A549 (cell line): Measurements from ENCODE around the gene GADD45B. TPM values are rescaled to one million over a fixed set of nuclear protein-coding genes. Genes with fewer than 3 reads are reported as not detected.
A peak's percentile ranks its signal among the peaks of the same experiment; 100 is the strongest.

Experiments
- ATAC-seq, 2 experiments: fragments of 200-7000 bp in 1 of 2; fragments of >200 bp in 1 of 2; cut with Nextera tagmentation in 1 of 2; cut with Tn5 transposase in 1 of 2; 3 replicates each; pipeline versions ENCODE4 v1.8.0 to v1.9.1; 2018 to 2020; ENCODE audit warnings: mild to moderate bottlenecking in 1 of 2, moderate library complexity in 1 of 2
- CTCF ChIA-PET: fragments of 300-600 bp; sonication (Branson Sonifier 250); formaldehyde crosslinking; extraction: SDS; loops from one replicate; lab custom pipeline; 2021; ENCODE audit warnings: antibody characterized with exemption, inconsistent platforms; lab: Yijun Ruan, JAX
- POLR2A ChIA-PET: fragments of 350-600 bp; formaldehyde crosslinking; extraction: SDS; loops from one replicate; lab custom pipeline; 2021; ENCODE audit warnings: antibody characterized with exemption, inconsistent platforms; lab: Yijun Ruan, JAX
- DNase-seq, 2 experiments: peaks; one replicate each; pipeline versions ENCODE4 v3.0.0 to v3.0.0-alpha.2; 2011 to 2016; ENCODE audit warnings: low read depth in 1 of 2, low spot score in 1 of 2
- FAIRE-seq: peaks from 2 replicates; lab custom pipeline; 2011; peaks lifted over from hg19 to GRCh38; lab: Jason Lieb, UNC
- H3K27ac ChIP-seq, 2 experiments: fragments of >200 bp; sonication (Bioruptor Twin); formaldehyde crosslinking; 3 replicates each; pipeline ENCODE4 v1.5.1; 2016 to 2017
- H3K4me1 ChIP-seq: fragments of >200 bp; sonication (Bioruptor Twin); formaldehyde crosslinking; 3 replicates; pipeline ENCODE4 v1.6.1; 2016
- H3K4me2 ChIP-seq: fragments of >200 bp; sonication (Bioruptor Twin); formaldehyde crosslinking; 3 replicates; pipeline ENCODE4 v1.6.1; 2016
- H3K4me3 ChIP-seq: fragments of >200 bp; sonication (Bioruptor Twin); formaldehyde crosslinking; 3 replicates; pipeline ENCODE4 v1.5.1; 2016
- H3K9me3 ChIP-seq: fragments of >200 bp; sonication (Bioruptor Twin); formaldehyde crosslinking; 3 replicates; pipeline ENCODE4 v1.6.1; 2016
- BHLHE40 ChIP-seq: IDR thresholded peaks from 2 replicates; pipeline ENCODE4 v1.6.1; 2012; ENCODE audit warnings: low read depth, low read length, inconsistent platforms
- CHD2 ChIP-seq: fragments of 150-350 bp; IDR thresholded peaks from 2 replicates; pipeline ENCODE4 v1.6.1; 2014; ENCODE audit warnings: low read length; ENCODE audit not compliant: partially characterized antibody
- CHD4 ChIP-seq: fragments of 200-600 bp; sonication (generic); IDR thresholded peaks from 2 replicates; pipeline ENCODE4 v1.6.1; 2016; ENCODE audit warnings: antibody characterized with exemption, mild to moderate bottlenecking, borderline replicate concordance
- EHF ChIP-seq: fragments of 250-450 bp; sonication (Bioruptor Pico); IDR thresholded peaks from 2 replicates; pipeline ENCODE4 v1.5.0; 2020; ENCODE audit warnings: mild to moderate bottlenecking
- ESRRA ChIP-seq: fragments of 150-350 bp; IDR thresholded peaks from 2 replicates; pipeline ENCODE4 v1.6.1; 2014; ENCODE audit warnings: mild to moderate bottlenecking, low read length, borderline replicate concordance
- FOSL2 ChIP-seq, 2 experiments: fragments of 450-650 bp in 1 of 2; fragments of >200 bp in 1 of 2; sonication (Bioruptor Twin) in 1 of 2; formaldehyde crosslinking; IDR thresholded peaks; 2 replicates each; pipeline versions ENCODE4 v1.5.0 to v1.6.1; 2016 to 2020; ENCODE audit warnings: mild to moderate bottlenecking in 1 of 2, moderate library complexity in 1 of 2
- GATA3 ChIP-seq: IDR thresholded peaks from 2 replicates; pipeline ENCODE4 v1.6.1; 2012; ENCODE audit warnings: borderline replicate concordance
- HEYL ChIP-seq: fragments of 250-450 bp; sonication (Bioruptor Pico); IDR thresholded peaks from 2 replicates; pipeline ENCODE4 v1.8.0; 2021; ENCODE audit warnings: mild to moderate bottlenecking, moderate library complexity
- HOXA7 ChIP-seq: fragments of 250-450 bp; sonication (Bioruptor Pico); IDR thresholded peaks from 2 replicates; pipeline ENCODE4 v1.5.0; 2020; ENCODE audit warnings: mild to moderate bottlenecking, moderate library complexity
- JUN ChIP-seq, 2 experiments: fragments of >200 bp; sonication (Bioruptor Twin); formaldehyde crosslinking; IDR thresholded peaks; 2 replicates in 1 of 2; 3 replicates in 1 of 2; pipeline ENCODE4 v1.6.1; 2016 to 2017
- KDM1A ChIP-seq: fragments of 200-600 bp; sonication (generic); IDR thresholded peaks from 2 replicates; pipeline ENCODE4 v1.6.1; 2016; ENCODE audit warnings: low read depth, mild to moderate bottlenecking
- MAFK ChIP-seq: fragments of 450-650 bp; IDR thresholded peaks from 2 replicates; pipeline ENCODE4 v1.6.1; 2014; ENCODE audit not compliant: partially characterized antibody
- NPAS2 ChIP-seq: fragments of 250-450 bp; sonication (Bioruptor Pico); IDR thresholded peaks from 2 replicates; pipeline ENCODE4 v1.8.0; 2022; ENCODE audit warnings: mild to moderate bottlenecking, moderate library complexity, borderline replicate concordance
- POLR2AphosphoS2 ChIP-seq: conservative IDR thresholded peaks from 2 replicates; pipeline ENCODE4 v1.6.1; 2012; ENCODE audit warnings: low read length, improper control_type of control experiment, inconsistent platforms
- RAD21 ChIP-seq, 2 experiments: fragments of >200 bp in 1 of 2; sonication (Bioruptor Twin) in 1 of 2; formaldehyde crosslinking in 1 of 2; IDR thresholded peaks in 1 of 2; conservative IDR thresholded peaks in 1 of 2; 2 replicates in 1 of 2; 3 replicates in 1 of 2; pipeline ENCODE4 v1.6.1; 2012 to 2018; ENCODE audit warnings: inconsistent platforms in 1 of 2
- SMC3 ChIP-seq: fragments of >200 bp; sonication (Bioruptor Twin); formaldehyde crosslinking; IDR thresholded peaks from 3 replicates; pipeline ENCODE4 v1.6.1; 2018; ENCODE audit warnings: inconsistent platforms
- TFCP2L1 ChIP-seq: fragments of 250-450 bp; sonication (Bioruptor Pico); IDR thresholded peaks from 2 replicates; pipeline ENCODE4 v1.5.0; 2021; ENCODE audit warnings: mild to moderate bottlenecking
- ZC3H11A ChIP-seq: fragments of 450-650 bp; IDR thresholded peaks from 2 replicates; pipeline ENCODE4 v1.6.1; 2014; ENCODE audit warnings: antibody characterized with exemption, mild to moderate bottlenecking
- ZSCAN20 ChIP-seq: fragments of 250-450 bp; sonication (Bioruptor Pico); IDR thresholded peaks from 2 replicates; pipeline ENCODE4 v1.8.0; 2022; ENCODE audit warnings: mild to moderate bottlenecking, moderate library complexity
- WGBS: methylation state at CpG from one replicate; pipeline ENCODE4 v1.1.6; 2017; ENCODE audit errors: missing lambda C conversion rate; 5-methylcytosine and 5-hydroxymethylcytosine counted together
- polyA plus RNA-seq, 4 experiments: library from polyadenylated mRNA; depleted of rRNA in 3 of 4; stranded (reverse); fragments of >200 nt; fragmentation: RNase III in 1 of 4; extraction: RNeasy Plus Mini Kit Qiagen cat#74134 plus additional on column Dnase treatment in 1 of 4; gene quantifications; 2 replicates in 3 of 4; 3 replicates in 1 of 4; pipeline ENCODE4 v1.2.3, GENCODE V29; 2011 to 2017
- TF ChIP-seq, protein P1 (sequence below): fragments of 450-650 bp; IDR thresholded peaks from 2 replicates; pipeline ENCODE4 v1.6.1; 2014; ENCODE audit warnings: antibody characterized with exemption
- TF ChIP-seq, protein P2 (sequence below): fragments of 250-450 bp; sonication (Bioruptor Pico); IDR thresholded peaks from 2 replicates; pipeline ENCODE4 v1.5.0; 2020; ENCODE audit warnings: low read depth, mild to moderate bottlenecking, moderate library complexity
- TF ChIP-seq, protein P3 (sequence below): IDR thresholded peaks from 2 replicates; pipeline ENCODE4 v1.6.1; 2012; ENCODE audit warnings: low read depth, borderline replicate concordance
- TF ChIP-seq, protein P4 (sequence below): IDR thresholded peaks from 2 replicates; pipeline ENCODE4 v1.6.1; 2012

The GADD45B gene
- polyA plus RNA-seq, 2 of the 4 experiments (the other 2 are of a cell fraction): 39.9 to 72.5 TPM

DNA sequence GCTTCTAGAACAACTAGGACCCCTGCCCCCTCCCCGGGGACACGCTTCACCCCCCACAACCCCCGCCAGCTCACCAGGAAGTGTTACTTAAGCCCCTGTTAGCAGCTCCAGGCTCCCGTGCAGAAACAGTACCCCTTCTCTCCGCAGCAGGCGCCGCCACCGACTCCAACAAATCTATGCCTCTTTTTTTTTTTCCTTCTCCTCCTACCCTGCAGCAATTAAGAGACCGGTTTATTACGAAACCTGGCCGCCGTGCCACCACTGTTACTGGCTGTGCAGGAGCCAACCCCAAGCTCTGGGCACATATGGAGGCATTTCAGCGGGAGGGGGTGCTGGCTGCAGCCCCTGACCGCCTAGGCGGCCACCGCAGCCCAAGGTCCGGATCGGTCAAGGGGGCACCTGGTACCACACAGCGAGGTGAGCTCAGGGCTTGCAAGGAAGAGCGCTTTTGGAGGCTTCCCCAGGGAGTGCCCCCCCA is 2.4 kb downstream of the GADD45B start:
- H3K9me3 ChIP-seq: no peaks in the 10 kb centered on the region
- H3K4me2 ChIP-seq: peak overlapping the region; percentile 98
- TF ChIP-seq MAFK (no peak), JUN (IDR thresholded peaks at IDR 0.05) (peak; percentile 24 to 70; a peak in 3 of 5 replicates), GATA3 (no peak), NPAS2 (no peak), KDM1A (no peak), CHD4 (no peak), EHF (no peak), SMC3 (peak; percentile 6; the same call in 1 of the 3 replicates), ZC3H11A (no peak), ESRRA (no peak), ZSCAN20 (CRISPR knock-in tag) (no peak), RAD21 (conservative IDR thresholded peaks at IDR 0.05 in 1 of 2, IDR thresholded peaks at IDR 0.05 in 1 of 2) (peak in 1 of 2 experiments; percentile 1; a peak in 2 of 5 replicates), POLR2AphosphoS2 (no peak; the same call in 1 of the 2 replicates), CHD2 (no peak)
- TF ChIP-seq, protein P1, sequence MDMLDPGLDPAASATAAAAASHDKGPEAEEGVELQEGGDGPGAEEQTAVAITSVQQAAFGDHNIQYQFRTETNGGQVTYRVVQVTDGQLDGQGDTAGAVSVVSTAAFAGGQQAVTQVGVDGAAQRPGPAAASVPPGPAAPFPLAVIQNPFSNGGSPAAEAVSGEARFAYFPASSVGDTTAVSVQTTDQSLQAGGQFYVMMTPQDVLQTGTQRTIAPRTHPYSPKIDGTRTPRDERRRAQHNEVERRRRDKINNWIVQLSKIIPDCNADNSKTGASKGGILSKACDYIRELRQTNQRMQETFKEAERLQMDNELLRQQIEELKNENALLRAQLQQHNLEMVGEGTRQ: no peak
- TF ChIP-seq, protein P2, sequence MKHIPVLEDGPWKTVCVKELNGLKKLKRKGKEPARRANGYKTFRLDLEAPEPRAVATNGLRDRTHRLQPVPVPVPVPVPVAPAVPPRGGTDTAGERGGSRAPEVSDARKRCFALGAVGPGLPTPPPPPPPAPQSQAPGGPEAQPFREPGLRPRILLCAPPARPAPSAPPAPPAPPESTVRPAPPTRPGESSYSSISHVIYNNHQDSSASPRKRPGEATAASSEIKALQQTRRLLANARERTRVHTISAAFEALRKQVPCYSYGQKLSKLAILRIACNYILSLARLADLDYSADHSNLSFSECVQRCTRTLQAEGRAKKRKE (CRISPR knock-in tag): no peak
- TF ChIP-seq, protein P3, sequence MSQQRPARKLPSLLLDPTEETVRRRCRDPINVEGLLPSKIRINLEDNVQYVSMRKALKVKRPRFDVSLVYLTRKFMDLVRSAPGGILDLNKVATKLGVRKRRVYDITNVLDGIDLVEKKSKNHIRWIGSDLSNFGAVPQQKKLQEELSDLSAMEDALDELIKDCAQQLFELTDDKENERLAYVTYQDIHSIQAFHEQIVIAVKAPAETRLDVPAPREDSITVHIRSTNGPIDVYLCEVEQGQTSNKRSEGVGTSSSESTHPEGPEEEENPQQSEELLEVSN: no peak
- 0% methylated on average over 9 of the region's 20 CpGs for WGBS
- peak; percentile 2 to 15; a peak in 4 of 6 replicates for ATAC-seq
- peak in 1 of 2 experiments; percentile 74 for DNase-seq
- peaks cover 9% of the 10 kb centered on the region for H3K4me1 ChIP-seq
- FAIRE-seq: no peak
- ChIA-PET POLR2A (interaction anchor here (0.6 to 5.2 kb wide), 15 partner anchors 16 to 203 kb away, joined by 3 to 211 read pairs (median 4); no protein-coding TSS in a partner anchor), CTCF (interaction anchor here (0.6 to 10.5 kb wide), 9 partner anchors 12 to 158 kb away, joined by 3 to 156 read pairs (median 4); no protein-coding TSS in a partner anchor)
- H3K27ac ChIP-seq: peak overlapping the region; percentile 93 to 99
- H3K4me3 ChIP-seq: peak overlapping the region; percentile 95

DNA sequence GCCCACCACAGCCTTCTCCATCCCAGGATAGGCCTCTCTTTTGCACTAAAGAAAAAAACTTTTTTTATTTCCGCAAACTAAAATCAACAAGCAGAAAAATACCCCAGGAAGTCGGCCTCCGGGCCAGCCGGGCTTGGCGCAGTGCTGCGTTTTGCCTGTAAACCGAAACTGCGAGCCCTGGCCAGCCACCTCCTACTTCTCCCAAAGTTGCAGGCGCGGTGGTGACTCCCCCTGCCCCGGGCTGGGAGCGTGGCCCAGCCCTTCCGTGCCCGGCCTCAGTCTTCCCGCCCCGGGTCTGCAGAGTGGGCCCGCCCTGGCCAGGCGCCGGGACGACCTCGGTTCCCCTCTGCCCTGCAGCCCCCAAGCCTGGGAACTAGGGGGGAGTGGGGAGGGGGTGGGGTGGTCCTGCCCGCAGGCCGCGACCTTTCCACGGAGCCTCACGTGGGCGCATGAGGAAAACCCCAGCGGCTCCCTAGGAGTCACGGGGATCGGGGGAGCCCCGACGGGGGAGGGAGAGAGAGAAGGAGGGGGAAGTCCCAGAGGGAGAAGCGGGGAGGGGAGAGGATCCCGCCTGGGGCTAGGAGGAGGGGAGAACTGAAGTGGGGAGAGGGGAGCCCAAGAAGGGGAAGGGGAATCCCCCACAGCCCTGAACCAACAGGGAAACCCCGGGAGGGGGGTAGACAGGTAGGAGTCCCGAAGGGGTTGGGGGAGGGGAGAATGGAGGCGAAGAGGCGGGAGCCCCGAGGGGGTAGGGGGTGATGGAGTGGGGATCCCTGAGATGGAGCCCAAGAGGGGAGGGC is 3.0 kb downstream of the GADD45B start:
- ChIA-PET CTCF (interaction anchor here (0.6 to 10.5 kb wide), 8 partner anchors 14 to 135 kb away, joined by 3 to 156 read pairs (median 5); no protein-coding TSS in a partner anchor), POLR2A (interaction anchor here (0.6 to 5.2 kb wide), 10 partner anchors 16 to 204 kb away, joined by 3 to 211 read pairs (median 4); no protein-coding TSS in a partner anchor)
- WGBS: 5% methylated on average over 14 of the region's 39 CpGs
- Histone ChIP-seq H3K4me1 (peaks cover 9% of the 10 kb centered on the region), H3K9me3 (no peaks in the 10 kb centered on the region), H3K4me2 (peak overlapping the region; percentile 98), H3K27ac (peak overlapping the region; percentile 93 to 99), H3K4me3 (peak overlapping the region; percentile 95)
- FAIRE-seq: no peak
- TF ChIP-seq, protein P1: 0 out of 2 replicates have a peak, but pooled peaks have one; percentile 20
- TF ChIP-seq JUN (IDR thresholded peaks at IDR 0.05) (peak; percentile 19 to 70; a peak in 3 of 5 replicates), HOXA7 (CRISPR knock-in tag) (peak; percentile 64; the same call in 1 of the 2 replicates), RAD21 (conservative IDR thresholded peaks at IDR 0.05 in 1 of 2, IDR thresholded peaks at IDR 0.05 in 1 of 2) (0 out of 5 replicates have a peak, but pooled peaks of 1 of the 2 experiments have one; percentile 1), TFCP2L1 (CRISPR knock-in tag) (no peak; the same call in 1 of the 2 replicates), SMC3 (no peak; the same call in none of the 3 replicates), CHD2 (peak; percentile 52), ZSCAN20 (CRISPR knock-in tag) (no peak), GATA3 (peak; percentile 33; the same call in 1 of the 2 replicates), HEYL (CRISPR knock-in tag) (no peak), KDM1A (peak; percentile 20; the same call in 1 of the 2 replicates), FOSL2 (IDR thresholded peaks at IDR 0.05) (no peak), FOSL2 (CRISPR knock-in tag; IDR thresholded peaks at IDR 0.05) (peak; percentile 3), BHLHE40 (no peak)
- TF ChIP-seq, protein P3: no peak
- TF ChIP-seq, protein P4, sequence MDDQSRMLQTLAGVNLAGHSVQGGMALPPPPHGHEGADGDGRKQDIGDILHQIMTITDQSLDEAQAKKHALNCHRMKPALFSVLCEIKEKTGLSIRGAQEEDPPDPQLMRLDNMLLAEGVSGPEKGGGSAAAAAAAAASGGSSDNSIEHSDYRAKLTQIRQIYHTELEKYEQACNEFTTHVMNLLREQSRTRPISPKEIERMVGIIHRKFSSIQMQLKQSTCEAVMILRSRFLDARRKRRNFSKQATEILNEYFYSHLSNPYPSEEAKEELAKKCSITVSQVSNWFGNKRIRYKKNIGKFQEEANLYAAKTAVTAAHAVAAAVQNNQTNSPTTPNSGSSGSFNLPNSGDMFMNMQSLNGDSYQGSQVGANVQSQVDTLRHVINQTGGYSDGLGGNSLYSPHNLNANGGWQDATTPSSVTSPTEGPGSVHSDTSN: peak; percentile 70
- DNase-seq: peak in 1 of 2 experiments; percentile 58
- ATAC-seq: peak; percentile 14 to 23; a peak in 4 of 6 replicates
